ENCODE results near the gene CROCC2. TPM values are rescaled to one million over a fixed set of nuclear protein-coding genes. Genes with fewer than 3 reads are reported as not detected.

The CROCC2 gene
- total and polyA plus RNA-seq, 2 donors (not counting 1 experiment from before 2014, with no cell fraction given): not detected

- no peaks in the 10 kb centered on the region for H3K79me2 ChIP-seq (ENCODE audit: control insufficient read depth, insufficient read depth, low read length)
- H3K27ac Mint-ChIP-seq: no peak overlapping the region
- ATAC-seq (ENCODE audit: low read depth): no peak
- intact Hi-C loops (cut with micrococcal nuclease): no loop called here
- H3K4me1 ChIP-seq (ENCODE audit: control insufficient read depth in 2 of 2, insufficient read depth in 2 of 2, low read length in 2 of 2): no peaks in the 10 kb centered on the region
- H4K20me1 ChIP-seq (ENCODE audit: control insufficient read depth, insufficient read depth, low read length, poor library complexity, severe bottlenecking): no peaks in the 10 kb centered on the region
- no peak overlapping the region for H2AFZ ChIP-seq (ENCODE audit: insufficient read depth, low read depth, low read length, poor library complexity, severe bottlenecking)
- no peaks in the 10 kb centered on the region for H3K4me1 Mint-ChIP-seq
- no peak for DNase-seq
- no peak overlapping the region for H3K4me3 Mint-ChIP-seq
- ChIA-PET POLR2A (no interaction called here), CTCF (no interaction called here)
- no peaks in the 10 kb centered on the region for H3K9me3 ChIP-seq (ENCODE audit: control extremely low read depth in 1 of 3, control insufficient read depth in 2 of 3, insufficient read depth in 1 of 3, low read length in 2 of 3)
- TF ChIP-seq EZH2 (IDR thresholded peaks at IDR 0.05; ENCODE audit: borderline replicate concordance, insufficient read depth, low read depth, low read length, poor library complexity, severe bottlenecking) (no peak), CTCF (IDR thresholded peaks at IDR 0.05) (no peak)
- H3K9ac ChIP-seq (ENCODE audit: low read length): no peak overlapping the region
- H3K4me2 ChIP-seq (replicated peaks; ENCODE audit: low read depth, low read length, poor library complexity, severe bottlenecking): no peak overlapping the region
- peaks cover 0 to 5% (median 0%) of the 10 kb centered on the region in 4 experiments for H3K27me3 ChIP-seq (replicated peaks in 1 of 4; ENCODE audit: control extremely low read depth in 1 of 4, control insufficient read depth in 3 of 4, insufficient read depth in 4 of 4, low read length in 3 of 4)
- H3K9me3 Mint-ChIP-seq (ENCODE audit: insufficient read depth): no peaks in the 10 kb centered on the region
- no peak overlapping the region for H3K27ac ChIP-seq (ENCODE audit: low read length in 2 of 2)
- WGBS (ENCODE audit: insufficient coverage): 86% methylated on average over 18 of the region's 19 CpGs
- no peaks in the 10 kb centered on the region for H3K27me3 Mint-ChIP-seq
- no peak overlapping the region for H3K4me3 ChIP-seq (ENCODE audit: control extremely low read depth in 1 of 5, extremely low read depth in 1 of 5, insufficient read depth in 1 of 5, low read depth in 2 of 5, low read length in 4 of 5)
- no peaks in the 10 kb centered on the region for H3K36me3 ChIP-seq (replicated peaks in 1 of 2; ENCODE audit: control extremely low read depth in 1 of 2, control insufficient read depth in 1 of 2, extremely low read depth in 1 of 2, insufficient read depth in 2 of 2, low read length in 1 of 2)
These were observed 1.6 kb upstream of the CROCC2 start for GRCh38 chr2:240904216-240905175.

- Mint-ChIP-seq H3K27ac (no peak overlapping the region), H3K4me1 (no peaks in the 10 kb centered on the region), H3K9me3 (ENCODE audit: insufficient read depth) (no peaks in the 10 kb centered on the region), H3K4me3 (no peak overlapping the region), H3K27me3 (peaks cover 3% of the 10 kb centered on the region)
- Histone ChIP-seq H3K27ac (ENCODE audit: low read length in 2 of 2) (no peak overlapping the region), H3K4me1 (ENCODE audit: control insufficient read depth in 2 of 2, insufficient read depth in 2 of 2, low read length in 2 of 2) (no peaks in the 10 kb centered on the region), H2AFZ (ENCODE audit: insufficient read depth, low read depth, low read length, poor library complexity, severe bottlenecking) (no peak overlapping the region), H3K27me3 (replicated peaks in 1 of 4; ENCODE audit: control extremely low read depth in 1 of 4, control insufficient read depth in 3 of 4, insufficient read depth in 4 of 4, low read length in 3 of 4) (peaks cover 0 to 5% (median 0%) of the 10 kb centered on the region in 4 experiments), H4K20me1 (ENCODE audit: control insufficient read depth, insufficient read depth, low read length, poor library complexity, severe bottlenecking) (no peaks in the 10 kb centered on the region), H3K79me2 (ENCODE audit: control insufficient read depth, insufficient read depth, low read length) (no peaks in the 10 kb centered on the region), H3K9me3 (ENCODE audit: control extremely low read depth in 1 of 3, control insufficient read depth in 2 of 3, insufficient read depth in 1 of 3, low read length in 2 of 3) (no peaks in the 10 kb centered on the region), H3K4me2 (replicated peaks; ENCODE audit: low read depth, low read length, poor library complexity, severe bottlenecking) (no peak overlapping the region), H3K4me3 (ENCODE audit: control extremely low read depth in 1 of 5, extremely low read depth in 1 of 5, insufficient read depth in 1 of 5, low read depth in 2 of 5, low read length in 4 of 5) (no peak overlapping the region), H3K9ac (ENCODE audit: low read length) (no peak overlapping the region), H3K36me3 (replicated peaks in 1 of 2; ENCODE audit: control extremely low read depth in 1 of 2, control insufficient read depth in 1 of 2, extremely low read depth in 1 of 2, insufficient read depth in 2 of 2, low read length in 1 of 2) (no peaks in the 10 kb centered on the region)
- ChIA-PET POLR2A (no interaction called here), CTCF (no interaction called here)
- no peak for ATAC-seq (ENCODE audit: low read depth)
- intact Hi-C loops (cut with micrococcal nuclease): no loop called here
- DNase-seq: no peak
- 40% methylated on average over 13 of the region's 13 CpGs for WGBS (ENCODE audit: insufficient coverage)
- no peak for TF ChIP-seq CTCF (IDR thresholded peaks at IDR 0.05)
- no peak for TF ChIP-seq EZH2 (IDR thresholded peaks at IDR 0.05; ENCODE audit: borderline replicate concordance, insufficient read depth, low read depth, low read length, poor library complexity, severe bottlenecking)
These were observed 857 bp upstream of the CROCC2 start for GRCh38 chr2:240905176-240905781.

All from B cell (primary cell).